Ectodermal cell (in vitro differentiated cells): Measurements from ENCODE around the gene PLS3.
"Not testable (repeated sequence)": the region's sequence is repeated elsewhere in the genome, so short reads cannot be mapped to it uniquely, and the experiment has no call there.

Experiments
- H3K27ac ChIP-seq: 2 replicates; pipeline ENCODE4 v1.7.0; 2013; ENCODE audit warnings: mild to moderate bottlenecking, low read depth, low read length; ENCODE audit not compliant: insufficient read depth, poor library complexity, severe bottlenecking
- H3K27me3 ChIP-seq: 2 replicates; pipeline ENCODE4 v1.7.0; 2013; ENCODE audit warnings: mild to moderate bottlenecking, low read length; ENCODE audit not compliant: insufficient read depth, control insufficient read depth, poor library complexity, severe bottlenecking
- H3K36me3 ChIP-seq: one replicate; pipeline ENCODE4 v1.7.0; 2013; ENCODE audit warnings: low read length; ENCODE audit not compliant: control insufficient read depth, insufficient read depth
- H3K4me1 ChIP-seq: one replicate; pipeline ENCODE4 v1.7.0; 2013; ENCODE audit warnings: low read length; ENCODE audit not compliant: control insufficient read depth, insufficient read depth
- H3K4me3 ChIP-seq: 2 replicates; pipeline ENCODE4 v1.7.0; 2013; ENCODE audit warnings: low read depth, low read length, control low read depth; ENCODE audit not compliant: insufficient read depth
- H3K9me3 ChIP-seq: 2 replicates; pipeline ENCODE4 v1.7.0; 2013; ENCODE audit warnings: mild to moderate bottlenecking, low read length, moderate library complexity; ENCODE audit not compliant: control insufficient read depth
- WGBS, 2 experiments: methylation state at CpG; one replicate each; pipeline ENCODE4 v1.1.7; 2013; ENCODE audit warnings: missing lambda C conversion rate in 2 of 2; 5-methylcytosine and 5-hydroxymethylcytosine counted together

PLS3 gene

GRCh38 chrX:115639334-115639880, 78.4 kb downstream of the PLS3 start:
- H3K9me3 ChIP-seq, result no peaks in the 10 kb centered on the region
- no peaks in the 10 kb centered on the region for H3K27me3 ChIP-seq

GRCh38 chrX:115642311-115642710, 81.3 kb downstream of the PLS3 start:
- Histone ChIP-seq H3K36me3 (no peaks in the 10 kb centered on the region), H3K27ac (no peak overlapping the region)
- 85 to 88% methylated on average over 2 of the region's 2 CpGs for WGBS, 2 experiments

More at GRCh38 chrX:115639334-115639880, 78.4 kb downstream of the PLS3 start:
- Histone ChIP-seq H3K36me3 (no peaks in the 10 kb centered on the region), H3K4me1 (no peaks in the 10 kb centered on the region), H3K27ac (no peak overlapping the region), H3K4me3 (no peak overlapping the region)
- 53 to 59% methylated on average over 5 of the region's 5 CpGs for WGBS, 2 experiments

GRCh38 chrX:115642895-115643530, 82.0 kb downstream of the PLS3 start:
- no peak overlapping the region for H3K27ac ChIP-seq
- no peaks in the 10 kb centered on the region for H3K9me3 ChIP-seq
- H3K4me1 ChIP-seq, result no peaks in the 10 kb centered on the region
- WGBS, 2 experiments, result 51 to 81% methylated on average over 1 to 2 of the region's 5 CpGs
- H3K36me3 ChIP-seq, result no peaks in the 10 kb centered on the region
- H3K27me3 ChIP-seq, result no peaks in the 10 kb centered on the region
- no peak overlapping the region for H3K4me3 ChIP-seq

More at GRCh38 chrX:115642311-115642710, 81.3 kb downstream of the PLS3 start:
- Histone ChIP-seq H3K4me1 (no peaks in the 10 kb centered on the region), H3K4me3 (no peak overlapping the region), H3K27me3 (no peaks in the 10 kb centered on the region), H3K9me3 (no peaks in the 10 kb centered on the region)

GRCh38 chrX:115644397-115644796, 83.4 kb downstream of the PLS3 start:
- H3K36me3 ChIP-seq, H3K4me1 ChIP-seq, H3K9me3 ChIP-seq, H3K27me3 ChIP-seq, H3K4me3 ChIP-seq, H3K27ac ChIP-seq: not testable (repeated sequence)
- WGBS, 2 experiments, result 93 to 100% methylated on average over 3 of the region's 5 CpGs

- Histone ChIP-seq H3K36me3 (no peaks in the 10 kb centered on the region), H3K4me3 (no peak overlapping the region), H3K9me3 (no peaks in the 10 kb centered on the region), H3K4me1 (no peaks in the 10 kb centered on the region), H3K27ac (no peak overlapping the region), H3K27me3 (no peaks in the 10 kb centered on the region)
- WGBS, 2 experiments, result 88 to 90% methylated on average over 2 to 4 of the region's 5 CpGs
These were observed 88.6 kb downstream of the PLS3 start for GRCh38 chrX:115649461-115650063.

GRCh38 chrX:115650449-115650848, 89.5 kb downstream of the PLS3 start:
- H3K27me3 ChIP-seq, result no peaks in the 10 kb centered on the region
- H3K4me1 ChIP-seq, result no peaks in the 10 kb centered on the region
- no peak overlapping the region for H3K4me3 ChIP-seq
- H3K36me3 ChIP-seq, result no peaks in the 10 kb centered on the region
- no peak overlapping the region for H3K27ac ChIP-seq
- no peaks in the 10 kb centered on the region for H3K9me3 ChIP-seq

GRCh38 chrX:115650916-115651315, 89.9 kb downstream of the PLS3 start:
- Histone ChIP-seq H3K36me3 (no peaks in the 10 kb centered on the region), H3K9me3 (no peaks in the 10 kb centered on the region), H3K27ac (no peak overlapping the region), H3K4me1 (no peaks in the 10 kb centered on the region), H3K4me3 (no peak overlapping the region), H3K27me3 (no peaks in the 10 kb centered on the region)
- 0% methylated on average over 1 to 2 of the region's 2 CpGs for WGBS, 2 experiments

GRCh38 chrX:115652221-115652620, 91.2 kb downstream of the PLS3 start:
- no peaks in the 10 kb centered on the region for H3K4me1 ChIP-seq
- WGBS, 2 experiments, result 83 to 91% methylated on average over 5 of the region's 5 CpGs
- no peaks in the 10 kb centered on the region for H3K36me3 ChIP-seq
- no peaks in the 10 kb centered on the region for H3K9me3 ChIP-seq
- H3K27ac ChIP-seq, result no peak overlapping the region
- no peaks in the 10 kb centered on the region for H3K27me3 ChIP-seq
- no peak overlapping the region for H3K4me3 ChIP-seq

GRCh38 chrX:115665122-115665521, 104.1 kb downstream of the PLS3 start:
- H3K27me3 ChIP-seq, result no peaks in the 10 kb centered on the region
- H3K9me3 ChIP-seq, result no peaks in the 10 kb centered on the region
- H3K27ac ChIP-seq, result no peak overlapping the region
- H3K36me3 ChIP-seq, result no peaks in the 10 kb centered on the region
- 95 to 97% methylated on average over 9 of the region's 9 CpGs for WGBS, 2 experiments
- H3K4me3 ChIP-seq, result no peak overlapping the region
- no peaks in the 10 kb centered on the region for H3K4me1 ChIP-seq

GRCh38 chrX:115679460-115679859, 118.5 kb downstream of the PLS3 start:
- no peaks in the 10 kb centered on the region for H3K36me3 ChIP-seq
- H3K27ac ChIP-seq, result no peak overlapping the region
- 32 to 41% methylated on average over 3 to 4 of the region's 7 CpGs for WGBS, 2 experiments
- no peaks in the 10 kb centered on the region for H3K27me3 ChIP-seq
- H3K4me3 ChIP-seq, result no peak overlapping the region
- no peaks in the 10 kb centered on the region for H3K4me1 ChIP-seq
- H3K9me3 ChIP-seq, result no peaks in the 10 kb centered on the region
